CD14-positive monocyte (primary cell): ENCODE data around the gene DES. TPM values are rescaled to one million over a fixed set of nuclear protein-coding genes. Genes with fewer than 3 reads are reported as not detected.

Experiments used
- DNase-seq, 3 donors: peaks; one replicate each; pipeline ENCODE4 v3.0.0-alpha.2; 2011 to 2022
- H2AFZ ChIP-seq: 2 replicates; pipeline ENCODE4 v1.6.0; 2012; ENCODE audit warnings: mild to moderate bottlenecking, low read depth, low read length, inconsistent platforms; ENCODE audit not compliant: insufficient read depth, poor library complexity, severe bottlenecking
- H3K27ac ChIP-seq, 2 donors: 1 replicate in 1 of 2; 2 replicates in 1 of 2; pipeline ENCODE4 v1.5.1; 2012 to 2013; ENCODE audit warnings: low read length in 2 of 2, control low read depth in 1 of 2, inconsistent platforms in 1 of 2, low read depth in 1 of 2, mild to moderate bottlenecking in 1 of 2
- H3K27me3 ChIP-seq, 2 donors: one replicate each; pipeline versions ENCODE4 v1.6.0 to v1.6.1; 2011 to 2013; ENCODE audit warnings: low read length in 2 of 2; ENCODE audit not compliant: control insufficient read depth in 2 of 2, insufficient read depth in 2 of 2
- H3K36me3 ChIP-seq, 2 donors: replicated peaks in 1 of 2; 1 replicate in 1 of 2; 2 replicates in 1 of 2; pipeline versions ENCODE4 v1.5.1 to v1.6.1; 2012 to 2013; ENCODE audit warnings: low read length in 2 of 2, control low read depth in 1 of 2, inconsistent platforms in 1 of 2, mild to moderate bottlenecking in 1 of 2; ENCODE audit not compliant: insufficient read depth in 2 of 2, control insufficient read depth in 1 of 2
- H3K4me1 ChIP-seq, 2 donors: 1 replicate in 1 of 2; 2 replicates in 1 of 2; pipeline versions ENCODE4 v1.5.1 to v1.6.1; 2012 to 2013; ENCODE audit warnings: low read length in 2 of 2, control low read depth in 1 of 2, inconsistent platforms in 1 of 2, mild to moderate bottlenecking in 1 of 2, moderate library complexity in 1 of 2; ENCODE audit not compliant: insufficient read depth in 2 of 2, control insufficient read depth in 1 of 2
- H3K4me2 ChIP-seq: replicated peaks from 2 replicates; pipeline ENCODE3; 2012; ENCODE audit warnings: low read length, moderate library complexity, mild to moderate bottlenecking; ENCODE audit not compliant: poor library complexity, severe bottlenecking; ENCODE audit errors: extremely low read depth
- H3K4me3 ChIP-seq, 3 experiments: fragments of 200-600 bp in 1 of 3; sonication (generic) in 1 of 3; replicated peaks in 1 of 3; 1 replicate in 2 of 3; 2 replicates in 1 of 3; pipeline ENCODE4 v1.5.1; 2011 to 2013; ENCODE audit warnings: low read length in 3 of 3, mild to moderate bottlenecking in 3 of 3, control low read depth in 2 of 3, low read depth in 2 of 3, inconsistent platforms in 1 of 3, moderate library complexity in 1 of 3
- H3K79me2 ChIP-seq: 2 replicates; pipeline ENCODE4 v1.6.0; 2012; ENCODE audit warnings: mild to moderate bottlenecking, control low read depth, inconsistent platforms, low read length, moderate library complexity; ENCODE audit not compliant: insufficient read depth
- H3K9ac ChIP-seq: 2 replicates; pipeline ENCODE4 v1.6.0; 2017; ENCODE audit warnings: low read length, mild to moderate bottlenecking; ENCODE audit not compliant: insufficient read depth, poor library complexity, severe bottlenecking
- H3K9me3 ChIP-seq, 2 donors: replicated peaks in 1 of 2; 1 replicate in 1 of 2; 2 replicates in 1 of 2; pipeline versions ENCODE4 v1.5.1 to v1.6.1; 2012 to 2013; ENCODE audit warnings: low read length in 2 of 2, control low read depth in 1 of 2; ENCODE audit not compliant: control insufficient read depth in 1 of 2, insufficient read depth in 1 of 2
- H4K20me1 ChIP-seq: 2 replicates; pipeline ENCODE4 v1.6.0; 2012; ENCODE audit warnings: mild to moderate bottlenecking, low read length, control low read depth, moderate library complexity; ENCODE audit not compliant: insufficient read depth
- H3K27ac Mint-ChIP-seq, 7 donors: one replicate each; pipeline ENCODE4 v1.8.0; 2020; ENCODE audit warnings: mild to moderate bottlenecking in 7 of 7, mixed read lengths in 7 of 7, moderate library complexity in 6 of 7, inconsistent platforms in 2 of 7
- H3K27me3 Mint-ChIP-seq, 3 donors: one replicate each; pipeline ENCODE4 v1.8.0; 2021 to 2022; ENCODE audit warnings: low read depth in 3 of 3, mild to moderate bottlenecking in 3 of 3, mixed read lengths in 3 of 3, moderate library complexity in 3 of 3, inconsistent platforms in 1 of 3
- H3K36me3 Mint-ChIP-seq, 2 donors: one replicate each; pipeline ENCODE4 v1.8.0; 2020; ENCODE audit warnings: mixed read lengths in 2 of 2, inconsistent platforms in 1 of 2, mild to moderate bottlenecking in 1 of 2
- H3K4me1 Mint-ChIP-seq: one replicate; pipeline ENCODE4 v1.8.0; 2020; ENCODE audit warnings: mild to moderate bottlenecking, mixed read lengths
- H3K4me3 Mint-ChIP-seq, 2 donors: one replicate each; pipeline ENCODE4 v1.8.0; 2020; ENCODE audit warnings: mild to moderate bottlenecking in 2 of 2, mixed read lengths in 2 of 2, moderate library complexity in 1 of 2
- H3K9me3 Mint-ChIP-seq, 7 donors: one replicate each; pipeline ENCODE4 v1.8.0; 2020 to 2022; ENCODE audit warnings: mixed read lengths in 7 of 7, mild to moderate bottlenecking in 6 of 7, moderate library complexity in 6 of 7, inconsistent platforms in 2 of 7
- CTCF ChIP-seq: fragments of 200-600 bp; IDR thresholded peaks from one replicate; pipeline ENCODE4 v1.8.0; 2022; ENCODE audit warnings: antibody characterized with exemption, mild to moderate bottlenecking
- WGBS: methylation state at CpG from one replicate; pipeline ENCODE4 v1.1.5; 2013; ENCODE audit warnings: missing lambda C conversion rate; ENCODE audit not compliant: insufficient coverage; 5-methylcytosine and 5-hydroxymethylcytosine counted together
- intact Hi-C, 2 donors: fragments of 100-400 bp; cut with micrococcal nuclease; formaldehyde crosslinking; loops; one replicate each; pipeline versions ENCODE4 v1.15.0 to v1.15.1; 2023
- polyA plus RNA-seq, 3 donors: library from polyadenylated mRNA; depleted of rRNA in 1 of 3; unstranded in 2 of 3; stranded (reverse) in 1 of 3; fragments of 300-500 nt in 2 of 3; fragments of >200 nt in 1 of 3; fragmentation: Illumina TruSeq in 2 of 3; gene quantifications; 1 replicate in 2 of 3; 2 replicates in 1 of 3; pipeline ENCODE4 v1.2.3, GENCODE V29; 2012 to 2021

Gene DES
- polyA plus RNA-seq, 3 donors: 2.4 to 4.0 (median 2.4) TPM

DNA sequence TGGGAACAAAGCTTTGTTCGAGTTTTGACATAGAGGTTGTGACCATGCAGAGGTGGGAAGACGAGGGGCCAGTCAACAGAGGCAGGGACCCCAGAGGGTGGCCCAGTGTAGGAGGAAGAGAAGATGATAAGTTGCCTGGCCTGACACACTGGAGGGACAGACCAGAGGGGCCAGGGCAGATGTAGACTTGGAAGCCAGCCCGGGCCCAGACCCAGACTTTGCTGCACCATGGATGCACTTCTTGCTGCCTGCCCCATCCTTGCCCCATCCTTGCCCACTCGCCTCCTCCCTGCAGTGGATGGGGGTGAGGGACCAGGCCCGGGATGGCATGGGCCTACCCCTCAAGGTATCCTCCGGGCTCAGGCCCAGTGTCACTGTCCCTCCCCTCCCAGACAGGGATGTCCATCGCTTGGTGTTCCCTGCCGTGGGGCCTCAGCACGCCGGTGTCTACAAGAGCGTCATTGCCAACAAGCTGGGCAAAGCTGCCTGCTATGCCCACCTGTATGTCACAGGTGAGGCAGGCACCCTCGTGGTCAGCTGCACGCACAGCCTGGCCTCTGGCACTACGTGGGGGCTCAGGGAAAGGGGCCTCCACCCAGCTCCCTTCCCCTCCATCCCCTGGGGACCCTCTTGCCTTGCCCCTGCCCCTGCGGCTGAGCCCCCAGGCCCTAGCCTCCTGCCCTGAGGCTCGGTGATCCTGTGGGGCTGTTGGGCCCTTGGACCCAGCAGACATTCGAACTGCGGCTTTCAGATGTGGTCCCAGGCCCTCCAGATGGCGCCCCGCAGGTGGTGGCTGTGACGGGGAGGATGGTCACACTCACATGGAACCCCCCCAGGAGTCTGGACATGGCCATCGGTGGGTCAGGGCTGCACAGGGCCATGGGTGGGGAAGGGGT lies 53.5 kb downstream of the DES start:
- intact Hi-C loops: no loop called here
- Histone ChIP-seq H3K27me3 (no peaks in the 10 kb centered on the region), H2AFZ (no peak overlapping the region), H3K27ac (no peak overlapping the region), H3K36me3 (no peaks in the 10 kb centered on the region), H3K4me3 (no peak overlapping the region), H3K9ac (no peak overlapping the region), H3K79me2 (no peaks in the 10 kb centered on the region), H3K9me3 (no peaks in the 10 kb centered on the region), H3K4me1 (no peaks in the 10 kb centered on the region), H3K4me2 (no peak overlapping the region), H4K20me1 (no peaks in the 10 kb centered on the region)
- no peak for TF ChIP-seq CTCF
- WGBS: 93% methylated on average over 18 of the region's 22 CpGs
- Mint-ChIP-seq H3K4me1 (peaks cover 2% of the 10 kb centered on the region), H3K4me3 (no peak overlapping the region), H3K27ac (no peak overlapping the region), H3K36me3 (no peaks in the 10 kb centered on the region), H3K27me3 (peaks cover 6 to 15% (median 8%) of the 10 kb centered on the region in 3 donors), H3K9me3 (no peaks in the 10 kb centered on the region)
- DNase-seq: no peak

- DNase-seq: no peak
- Mint-ChIP-seq H3K36me3 (no peaks in the 10 kb centered on the region), H3K4me3 (no peak overlapping the region), H3K27me3 (peaks cover 5 to 21% (median 15%) of the 10 kb centered on the region in 3 donors), H3K9me3 (no peaks in the 10 kb centered on the region), H3K27ac (no peak overlapping the region), H3K4me1 (peaks cover 2% of the 10 kb centered on the region)
- 90% methylated on average over 12 of the region's 12 CpGs for WGBS
- no peak overlapping the region for H3K4me2 ChIP-seq
- no peak overlapping the region for H3K9ac ChIP-seq
- no peak overlapping the region for H3K27ac ChIP-seq
- no peaks in the 10 kb centered on the region for H3K4me1 ChIP-seq
- no peak overlapping the region for H2AFZ ChIP-seq
- H3K36me3 ChIP-seq: no peaks in the 10 kb centered on the region
- H3K27me3 ChIP-seq: no peaks in the 10 kb centered on the region
- no peaks in the 10 kb centered on the region for H4K20me1 ChIP-seq
- H3K9me3 ChIP-seq: no peaks in the 10 kb centered on the region
- no peak for TF ChIP-seq CTCF
- H3K79me2 ChIP-seq: no peaks in the 10 kb centered on the region
- intact Hi-C loops: no loop called here
- H3K4me3 ChIP-seq: no peak overlapping the region
Observed at GRCh38 chr2:219472629-219473187, 54.5 kb downstream of the DES start.
